HG02610 (cell line): ENCODE results near the gene TCF21.

Source experiments
- ATAC-seq: cut with Tn5 transposase; IDR thresholded peaks from one replicate; pipeline ENCODE4 v1.9.1; 2021; ENCODE audit warnings: mild to moderate bottlenecking, moderate library complexity; ENCODE audit not compliant: unreplicated experiment

TCF21 gene

DNA sequence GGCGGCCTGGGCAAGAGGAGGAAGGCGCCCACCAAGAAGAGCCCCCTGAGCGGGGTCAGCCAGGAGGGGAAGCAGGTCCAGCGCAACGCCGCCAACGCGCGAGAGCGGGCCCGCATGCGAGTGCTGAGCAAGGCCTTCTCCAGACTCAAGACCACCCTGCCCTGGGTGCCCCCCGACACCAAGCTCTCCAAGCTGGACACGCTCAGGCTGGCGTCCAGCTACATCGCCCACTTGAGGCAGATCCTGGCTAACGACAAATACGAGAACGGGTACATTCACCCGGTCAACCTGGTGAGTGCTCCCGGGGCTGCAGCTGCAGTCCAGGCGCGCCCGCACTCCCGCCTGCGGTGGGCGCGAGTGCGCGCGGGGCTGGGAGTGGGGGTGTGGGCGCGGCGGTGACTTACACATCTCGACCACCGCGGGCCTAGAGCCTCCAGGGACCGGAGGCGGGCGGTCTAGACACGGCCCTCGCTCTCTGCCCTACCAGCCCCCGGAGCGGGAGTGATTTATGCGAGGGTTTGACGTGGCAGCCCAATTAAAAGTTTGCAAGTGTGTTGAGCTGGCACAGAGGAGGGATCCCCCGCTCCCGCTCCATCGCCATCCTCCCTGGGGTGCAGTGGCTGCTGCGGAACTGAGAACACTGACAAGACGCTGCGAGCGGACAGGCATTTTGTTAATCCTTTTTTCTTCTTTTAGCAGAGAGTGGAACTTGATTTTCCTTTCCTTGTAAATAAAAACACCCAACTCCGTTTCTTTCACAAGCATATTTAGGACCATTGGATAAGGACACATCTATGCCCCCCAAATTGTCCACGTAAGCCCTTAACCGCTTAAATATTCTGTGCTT, 867 bp downstream of the TCF21 start:
- ATAC-seq, result no peak

DNA sequence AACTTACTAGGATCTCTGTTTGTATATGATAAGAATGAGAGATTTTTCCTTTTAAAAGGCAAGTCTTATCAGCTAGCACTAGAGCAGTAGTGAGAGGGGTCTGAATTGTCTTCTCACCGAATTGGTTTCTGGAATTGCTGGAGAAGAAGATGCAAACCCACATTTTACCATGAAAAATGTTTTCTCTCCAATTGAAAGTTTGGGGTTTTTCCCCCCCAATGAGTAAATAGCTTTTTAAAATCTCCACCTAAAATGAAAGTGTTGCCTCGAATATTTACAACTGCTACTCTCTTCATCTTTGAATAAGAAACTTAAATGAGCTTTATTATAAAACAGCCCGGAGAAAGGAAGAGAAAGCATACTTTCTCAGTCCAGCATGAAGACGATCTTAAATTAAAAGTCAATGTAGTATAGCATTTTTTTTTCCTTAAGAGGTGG, 1.8 kb downstream of the TCF21 start:
- ATAC-seq, result no peak

DNA sequence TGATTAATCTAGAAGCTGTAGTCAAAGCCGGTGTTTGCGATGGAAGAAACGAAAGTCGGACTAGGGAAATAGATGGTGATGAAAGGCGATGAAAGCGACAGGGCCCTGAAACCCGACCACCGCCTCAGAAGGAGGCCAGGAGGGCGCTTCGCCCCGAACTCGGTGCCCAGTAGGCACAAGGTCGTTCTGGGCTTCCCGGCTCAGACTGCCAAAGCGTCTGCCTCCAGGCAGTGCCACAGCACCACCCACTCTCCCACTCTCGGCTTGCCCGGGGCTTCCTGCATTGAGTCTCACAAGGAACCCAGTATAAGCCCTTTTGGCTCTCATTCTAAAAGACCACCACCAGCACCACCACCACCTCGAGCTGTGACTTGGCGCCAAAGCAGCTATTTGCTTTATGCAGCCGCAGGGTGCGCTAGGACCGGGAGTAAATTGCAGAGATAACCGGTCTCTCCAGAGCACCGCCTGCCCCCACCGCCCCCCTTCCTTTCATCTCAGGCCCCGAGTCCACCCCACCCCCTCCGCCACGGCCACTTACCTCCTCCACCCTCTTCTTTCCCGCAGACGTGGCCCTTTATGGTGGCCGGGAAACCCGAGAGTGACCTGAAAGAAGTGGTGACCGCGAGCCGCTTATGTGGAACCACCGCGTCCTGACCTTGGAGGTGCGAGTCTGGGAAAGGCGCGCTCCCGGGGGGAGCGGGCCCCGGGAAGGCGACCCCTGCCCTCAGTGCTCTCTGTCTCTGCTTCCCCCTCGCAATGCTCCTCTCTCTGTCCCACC, 2.4 kb downstream of the TCF21 start:
- no peak for ATAC-seq

DNA sequence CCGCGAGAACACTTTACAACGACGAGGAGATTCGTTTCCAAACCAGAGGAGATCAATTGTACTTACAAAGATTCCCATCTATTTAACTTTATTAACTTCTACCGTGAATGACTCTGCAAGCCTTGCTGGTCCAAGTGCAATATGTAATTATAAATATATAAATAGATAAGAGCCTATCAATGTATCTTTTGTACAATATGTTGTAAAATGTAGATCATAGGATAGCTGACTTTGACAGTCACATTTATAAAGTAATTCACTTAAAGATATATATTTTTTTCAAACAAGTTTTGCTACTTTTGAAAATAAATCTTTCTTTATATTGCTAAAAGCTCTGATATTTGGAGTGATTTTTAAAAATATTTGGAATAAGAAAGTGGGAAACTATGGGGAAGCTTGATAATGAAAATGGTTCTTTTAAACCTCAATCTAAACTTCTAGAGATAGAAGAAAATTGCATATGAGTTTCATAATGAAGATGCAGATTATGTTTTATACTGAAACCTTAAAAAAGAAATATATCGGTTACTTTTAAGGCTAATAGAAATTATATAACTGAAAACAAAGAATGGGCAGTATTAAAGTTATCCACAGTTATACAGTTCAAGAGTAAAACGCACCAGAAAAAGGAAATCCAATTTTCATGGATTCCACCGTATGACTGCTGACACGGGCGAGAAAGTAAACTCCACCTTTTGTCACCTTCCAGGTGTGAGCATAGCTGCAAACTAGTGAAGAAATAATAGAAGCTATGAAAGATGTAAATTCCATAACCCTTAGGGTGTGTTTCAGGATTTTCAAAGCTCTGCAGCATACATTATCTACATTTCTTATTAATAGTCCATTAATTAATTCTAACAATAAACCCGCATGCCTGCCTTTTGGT, 3.3 kb downstream of the TCF21 start:
- ATAC-seq, result no peak

DNA sequence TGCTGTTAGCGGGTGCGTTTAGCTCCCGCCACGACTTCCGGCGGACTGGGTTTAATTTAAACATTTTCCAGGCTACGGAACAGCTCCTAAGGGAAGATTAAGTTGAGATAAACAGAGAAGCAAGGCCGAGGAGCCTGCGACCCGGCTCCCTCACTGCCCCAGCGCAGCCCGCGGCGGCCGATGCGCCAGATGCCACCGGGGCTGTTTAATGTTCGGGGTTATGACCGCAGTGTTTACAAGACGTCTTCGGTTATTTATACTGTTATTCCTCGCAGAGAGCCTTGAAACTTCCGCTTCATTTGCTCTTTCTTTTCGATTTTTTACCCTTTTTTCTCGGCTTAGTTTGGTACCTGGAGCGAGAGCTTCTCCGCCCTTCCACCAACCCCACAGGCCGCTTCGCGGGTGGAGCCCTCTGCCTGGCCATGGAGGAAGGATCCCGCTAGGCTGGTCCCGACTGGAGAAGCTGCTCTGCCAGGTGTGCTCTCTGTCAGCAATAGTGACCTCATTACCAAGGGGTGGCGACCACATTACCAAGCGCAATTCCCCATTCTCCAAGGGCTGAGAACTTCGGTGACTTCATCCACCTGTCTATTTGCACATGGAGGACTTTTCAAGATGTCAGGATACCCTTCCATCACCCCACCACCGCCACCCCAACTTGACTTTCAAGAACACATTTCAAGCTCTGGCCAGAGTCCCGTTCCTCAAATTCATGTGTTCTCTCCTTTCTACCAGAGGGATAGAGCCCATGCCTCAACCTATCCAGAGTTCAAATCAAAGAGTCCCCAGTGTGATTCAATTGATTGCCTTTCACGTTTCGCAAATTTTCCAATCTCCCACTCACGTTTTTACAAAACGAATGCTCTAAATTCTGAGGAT, 4.1 kb downstream of the TCF21 start:
- ATAC-seq, result no peak

DNA sequence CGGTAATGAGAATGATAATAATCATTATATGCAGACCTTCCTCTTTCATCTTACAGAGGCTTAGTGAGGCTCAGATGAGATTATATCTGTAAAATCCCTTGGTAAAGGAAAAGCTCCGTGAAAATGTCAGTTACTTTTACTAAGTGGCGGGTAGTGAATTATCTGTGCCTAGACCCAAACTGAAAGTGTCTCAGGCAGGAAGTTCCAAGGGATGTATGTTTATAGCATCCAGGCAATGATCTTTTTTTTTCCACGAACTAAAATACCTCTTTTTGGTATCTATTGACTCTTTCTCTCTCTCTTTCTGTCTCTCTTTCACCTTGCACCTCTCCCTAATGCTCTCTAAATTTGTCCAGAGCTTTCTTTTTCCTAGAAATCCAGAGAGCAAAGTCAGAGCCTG, 5.0 kb downstream of the TCF21 start:
- ATAC-seq, result no peak

DNA sequence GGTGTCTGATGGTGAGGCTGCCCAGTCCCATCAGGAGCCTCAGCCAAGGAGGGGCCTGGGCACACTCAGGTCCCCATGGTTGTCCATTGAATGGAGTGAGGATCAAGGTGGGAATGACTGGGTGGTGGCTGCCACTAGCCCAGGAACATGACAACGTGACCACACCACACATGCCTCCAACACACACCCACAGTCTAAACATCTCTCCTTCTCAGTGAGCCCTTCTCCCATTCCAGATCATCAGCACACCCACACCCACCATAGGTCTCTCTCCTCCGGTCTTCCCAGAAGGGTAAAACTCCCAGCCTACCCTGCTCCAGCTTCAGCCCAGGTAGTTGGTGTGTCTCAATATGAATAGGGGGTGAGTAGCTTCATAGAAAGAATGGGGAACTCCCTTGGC, 5.5 kb downstream of the TCF21 start:
- ATAC-seq, result no peak

DNA sequence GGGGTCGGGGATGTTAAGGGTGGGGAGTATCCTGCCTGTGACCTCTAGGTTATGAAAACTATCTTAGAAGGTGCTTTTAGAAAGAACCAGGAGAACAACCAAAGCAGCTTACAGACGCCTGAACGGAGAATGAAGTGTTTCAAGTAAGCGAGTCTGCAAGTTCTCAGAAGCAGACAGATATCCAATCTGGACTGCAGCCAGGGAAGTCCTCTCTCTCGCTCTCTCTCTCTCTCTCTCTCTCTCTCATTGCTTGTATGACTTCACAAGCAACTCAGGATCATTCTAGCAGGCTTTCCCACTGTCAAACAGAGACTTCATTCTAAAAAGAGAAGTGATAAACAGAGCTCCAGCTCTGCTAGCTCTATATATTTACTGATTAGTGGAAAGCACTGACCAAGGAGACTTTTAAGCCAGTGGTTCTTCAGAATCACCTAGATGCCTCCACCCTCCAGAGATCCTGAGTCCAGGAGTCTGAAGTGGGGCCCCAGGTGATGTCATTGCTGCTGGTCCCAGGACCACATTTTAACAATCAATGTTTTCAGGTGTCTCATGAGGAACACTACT, 6.0 kb downstream of the TCF21 start:
- no peak for ATAC-seq

DNA sequence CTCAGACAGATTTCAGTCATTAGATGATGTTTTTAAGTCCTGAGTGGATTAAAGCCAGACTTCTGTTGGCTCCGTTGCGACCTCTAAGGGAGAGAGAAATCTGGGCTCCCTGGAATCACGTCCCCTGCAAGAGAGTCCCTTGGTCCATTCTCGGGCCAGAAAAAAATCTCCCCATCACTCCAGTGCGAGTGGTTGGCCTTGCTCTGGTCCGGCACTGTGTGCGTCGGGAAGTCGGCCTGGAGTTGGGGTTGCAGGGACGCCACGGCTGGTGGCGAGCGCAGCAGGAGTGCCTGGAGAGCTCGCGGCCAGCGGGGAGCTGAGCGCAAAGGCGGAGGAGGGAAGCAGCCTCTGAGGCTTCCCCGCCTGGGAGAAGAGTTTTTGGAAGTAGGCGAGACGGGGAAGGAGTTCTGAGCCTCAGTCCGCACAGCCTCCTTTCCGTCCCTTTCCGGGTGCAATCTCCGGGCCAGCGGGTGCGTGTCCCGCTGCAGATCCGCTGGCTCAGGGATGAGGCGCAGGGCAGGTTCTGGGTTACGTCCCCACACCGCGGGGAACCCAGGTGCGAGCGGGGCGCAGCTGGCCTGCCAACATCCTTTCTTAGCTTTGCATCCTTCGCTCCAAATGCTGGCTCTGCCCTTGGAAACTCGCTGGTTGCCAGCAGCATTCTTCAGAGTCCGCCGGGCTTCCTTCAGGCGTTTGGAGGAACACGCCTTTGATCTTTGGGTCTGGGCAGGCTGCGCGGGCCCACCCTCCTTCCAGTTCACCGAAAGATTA, 6.8 kb downstream of the TCF21 start:
- ATAC-seq, result no peak

DNA sequence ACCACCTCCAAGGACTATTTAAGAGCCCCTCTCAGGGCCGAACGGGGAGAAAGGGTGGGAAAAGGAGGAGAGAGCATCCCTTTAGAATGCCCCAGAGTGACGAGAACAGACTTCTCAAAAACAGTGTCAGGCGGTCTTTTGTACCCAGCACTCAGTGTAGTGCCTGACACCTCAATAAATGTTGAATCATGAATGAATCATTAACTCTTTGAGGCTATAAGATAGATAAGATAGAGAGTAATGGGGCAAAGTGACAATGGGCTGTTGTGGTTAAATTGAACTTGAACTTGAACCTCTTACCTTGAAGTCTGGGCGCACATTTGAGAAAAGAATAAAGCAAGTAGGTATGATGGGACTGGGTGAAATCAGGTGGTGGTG, 7.4 kb downstream of the TCF21 start:
- ATAC-seq, result no peak

DNA sequence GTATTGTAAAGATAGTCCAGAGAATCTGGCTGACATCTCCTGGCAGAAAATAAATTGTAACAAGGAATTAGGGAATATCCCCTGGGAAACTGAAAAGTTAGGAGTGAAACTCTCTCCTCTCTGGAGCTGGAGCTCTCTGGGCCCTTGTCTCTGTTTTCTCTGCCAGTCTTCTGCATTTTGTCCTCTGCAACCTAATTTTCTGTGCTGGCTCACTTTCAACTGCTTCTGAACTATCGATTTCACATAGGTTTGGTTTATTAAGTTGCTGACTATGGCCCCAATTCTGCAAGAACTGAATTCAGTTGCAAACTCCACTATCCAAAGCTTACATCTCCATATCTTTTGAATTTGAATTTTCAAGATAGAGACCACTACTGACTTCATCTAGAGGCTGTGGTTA, 9.3 kb downstream of the TCF21 start:
- no peak for ATAC-seq

DNA sequence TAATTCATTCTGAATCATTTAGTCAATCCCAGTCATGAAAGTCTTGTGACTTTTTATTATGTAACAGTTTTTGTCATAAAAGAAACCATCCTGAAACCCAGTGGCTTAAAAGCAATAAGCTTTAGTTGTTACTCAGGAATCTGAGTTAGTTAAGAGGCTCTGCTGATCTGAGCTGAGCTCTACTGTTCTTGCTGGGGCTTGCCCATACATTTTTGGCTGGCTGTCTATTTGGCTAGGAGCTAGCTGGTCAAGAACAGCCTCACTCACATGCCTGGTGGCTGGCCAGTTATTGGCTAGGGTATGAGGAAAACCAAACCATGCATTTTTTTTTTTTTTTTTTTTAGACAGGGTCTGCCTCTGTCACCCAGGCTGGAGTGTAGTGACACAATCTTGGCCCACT, 10.6 kb downstream of the TCF21 start:
- ATAC-seq, result no peak

DNA sequence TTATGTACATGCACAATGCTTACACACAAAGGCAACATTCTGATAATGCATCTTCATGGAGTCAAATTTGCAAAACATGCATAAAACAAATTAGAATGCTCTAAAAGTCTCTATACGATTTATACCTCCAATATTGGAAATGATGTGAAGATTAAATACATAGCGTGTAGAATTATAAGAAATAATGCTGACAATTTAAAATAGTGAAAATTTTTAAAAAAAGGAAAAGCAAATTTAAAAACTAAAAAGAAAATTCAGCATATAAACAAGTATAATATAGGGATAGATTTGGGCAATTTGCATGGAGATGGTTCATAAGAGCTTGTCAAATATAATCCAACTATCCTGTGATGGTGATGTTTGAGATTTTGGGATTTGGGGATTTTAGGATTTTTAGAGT, 14.9 kb downstream of the TCF21 start:
- no peak for ATAC-seq

DNA sequence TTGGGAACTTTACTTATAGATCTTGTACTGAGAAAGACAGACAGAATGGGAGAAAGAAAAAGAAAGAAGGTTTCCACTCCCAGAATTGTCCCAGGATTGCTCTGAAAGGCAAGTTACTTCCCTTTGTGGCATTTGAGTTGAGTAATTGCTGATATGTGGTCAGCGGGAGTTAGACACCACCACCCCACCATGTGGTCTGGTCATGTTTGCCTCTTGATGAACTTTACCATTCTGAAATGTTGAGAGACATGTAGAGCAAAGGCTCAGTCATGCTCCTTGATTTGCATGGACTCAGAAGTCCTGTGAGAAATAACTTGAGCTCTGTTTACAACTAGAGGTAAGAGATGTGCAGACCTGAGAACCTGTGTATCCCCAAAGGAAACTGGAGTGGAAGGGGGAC, 17.1 kb downstream of the TCF21 start:
- ATAC-seq, result no peak

DNA sequence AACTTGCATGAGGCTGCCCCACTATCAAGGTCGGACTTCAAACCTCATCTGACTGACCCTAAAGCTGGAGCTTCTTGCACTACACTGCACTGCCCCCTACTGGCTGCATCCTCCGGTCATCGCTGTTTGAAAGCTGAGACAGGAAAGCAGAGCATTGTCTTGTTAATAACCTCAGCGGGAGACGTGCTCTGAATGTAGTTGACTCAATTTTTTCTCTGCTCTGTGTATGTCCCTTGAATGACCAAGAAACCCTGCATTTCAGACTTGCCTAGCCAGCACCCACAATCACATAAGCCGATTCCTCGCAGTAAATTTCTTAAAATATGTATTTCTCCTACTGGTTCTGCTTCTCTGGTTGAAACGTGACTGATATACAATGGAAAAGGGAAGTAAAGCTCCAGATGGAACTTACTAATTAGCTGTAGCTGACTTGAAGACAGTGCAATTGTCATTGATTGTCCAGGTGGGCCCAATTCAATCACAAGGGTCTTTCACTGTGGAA, 27.8 kb downstream of the TCF21 start:
- ATAC-seq, result peak; percentile 64

DNA sequence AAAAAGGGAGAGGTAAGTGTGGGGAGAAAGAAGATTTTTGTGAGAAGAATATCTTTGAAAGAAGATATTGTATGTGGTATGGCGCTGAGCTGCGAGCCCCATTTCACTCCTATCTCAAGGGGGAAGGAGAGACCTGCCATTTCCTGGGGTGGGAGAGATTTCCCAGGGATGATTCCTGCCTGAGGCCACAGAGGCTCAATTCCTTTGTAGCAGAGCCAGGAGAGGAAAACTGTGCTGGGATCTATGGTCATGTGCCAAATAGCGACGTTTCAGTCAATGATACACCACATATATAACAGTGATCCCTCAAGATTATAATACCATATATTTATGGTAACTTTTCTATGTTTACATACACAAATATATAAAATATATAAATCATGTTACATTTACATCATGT, 28.9 kb downstream of the TCF21 start:
- ATAC-seq, result no peak

DNA sequence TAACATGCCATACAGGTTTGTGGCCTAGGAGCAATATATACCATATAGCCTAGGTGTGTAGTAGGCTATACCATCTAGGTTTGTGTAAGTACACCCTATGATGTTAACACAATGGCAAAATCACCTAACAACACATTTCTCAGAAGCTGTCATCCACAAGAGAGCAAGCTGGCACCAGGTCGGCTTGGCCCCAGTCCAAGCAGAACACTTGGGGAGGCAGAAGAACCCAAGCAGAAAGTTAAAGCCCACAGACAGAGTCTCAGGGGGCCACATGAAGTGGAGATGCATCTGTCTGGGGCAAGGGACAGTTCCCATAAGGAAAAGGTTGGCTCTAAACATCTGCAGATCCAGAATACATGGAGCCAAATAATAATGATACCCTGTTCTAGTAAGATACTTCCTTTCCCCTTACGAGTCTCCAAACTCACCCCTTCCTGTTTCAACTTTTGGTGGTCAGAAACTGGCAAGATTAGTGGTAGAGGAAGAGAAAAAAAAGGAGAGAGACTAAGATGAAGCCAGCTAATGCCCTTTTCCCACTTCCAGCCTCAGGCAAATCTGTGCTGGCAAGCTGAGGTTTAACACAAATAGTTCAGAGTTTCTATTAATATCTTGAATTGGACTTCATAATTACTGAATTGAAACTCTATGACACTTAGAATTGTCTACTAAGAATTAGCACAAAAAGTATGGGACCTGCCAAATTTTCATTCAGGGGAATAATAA, 29.5 kb downstream of the TCF21 start:
- ATAC-seq, result no peak

DNA sequence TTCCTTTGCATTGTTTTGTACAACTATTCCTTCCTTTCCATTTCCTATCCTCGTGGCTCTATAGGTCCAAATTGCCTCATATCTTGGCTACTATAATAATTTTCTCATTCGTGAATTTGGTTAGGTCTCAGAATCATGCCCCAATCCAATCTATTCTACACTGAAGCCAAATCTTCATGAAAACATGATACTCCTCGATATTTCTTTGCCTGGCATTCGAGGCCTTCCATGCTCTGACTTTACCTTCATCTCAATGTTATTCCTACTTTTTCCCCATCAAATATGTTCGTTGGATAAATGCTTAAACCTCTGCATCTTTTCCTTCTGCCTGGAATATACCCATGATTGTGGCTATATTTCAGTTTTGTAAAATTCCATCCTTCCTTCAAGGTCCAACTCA, 30.4 kb downstream of the TCF21 start:
- no peak for ATAC-seq
